ENCODE data around the gene CEACAM16.

GRCh38 chr19:44728178-44728577 is 29.2 kb downstream of the CEACAM16 start:
- TF ChIP-seq CTCF (IDR thresholded peaks at IDR 0.05 in 2 of 3, conservative IDR thresholded peaks at IDR 0.05 in 1 of 3; ENCODE audit: borderline replicate concordance in 1 of 3, insufficient read depth in 1 of 3, low read depth in 2 of 3, low read length in 2 of 3) (no peak), ZBTB33 (IDR thresholded peaks at IDR 0.05; ENCODE audit: extremely low read depth, insufficient replicate concordance, low read length) (no peak), EZH2 (IDR thresholded peaks at IDR 0.05) (no peak), CEBPB (IDR thresholded peaks at IDR 0.05; ENCODE audit: low read depth) (no peak), JUND (IDR thresholded peaks at IDR 0.05) (no peak), POLR2A (IDR thresholded peaks at IDR 0.05; ENCODE audit: borderline replicate concordance, extremely low read depth, insufficient read depth, insufficient read length) (no peak), EZH2phosphoT487 (IDR thresholded peaks at IDR 0.05; ENCODE audit: borderline replicate concordance) (no peak), SIN3A (IDR thresholded peaks at IDR 0.05; ENCODE audit: low read depth) (no peak), ATF3 (IDR thresholded peaks at IDR 0.05) (no peak), POLR2AphosphoS5 (IDR thresholded peaks at IDR 0.05; ENCODE audit: low read depth, low read length) (no peak), MAX (IDR thresholded peaks at IDR 0.05) (no peak), ELF1 (IDR thresholded peaks at IDR 0.05; ENCODE audit: borderline replicate concordance, low read depth) (no peak)

Measured in HCT116 (cell line).